NCI-H345 treated with DMSO at 0.1 percent for 48 hours (cell line): Measurements from ENCODE around the gene KDM4C.
"Not testable (repeated sequence)": the region's sequence is repeated elsewhere in the genome, so short reads cannot be mapped to it uniquely, and the experiment has no call there.

Experiments
- DNase-seq: peaks from one replicate; lab custom pipeline; 2025; ENCODE audit not compliant: unreplicated experiment; lab: John Stamatoyannopoulos, UW

The KDM4C gene

DNA sequence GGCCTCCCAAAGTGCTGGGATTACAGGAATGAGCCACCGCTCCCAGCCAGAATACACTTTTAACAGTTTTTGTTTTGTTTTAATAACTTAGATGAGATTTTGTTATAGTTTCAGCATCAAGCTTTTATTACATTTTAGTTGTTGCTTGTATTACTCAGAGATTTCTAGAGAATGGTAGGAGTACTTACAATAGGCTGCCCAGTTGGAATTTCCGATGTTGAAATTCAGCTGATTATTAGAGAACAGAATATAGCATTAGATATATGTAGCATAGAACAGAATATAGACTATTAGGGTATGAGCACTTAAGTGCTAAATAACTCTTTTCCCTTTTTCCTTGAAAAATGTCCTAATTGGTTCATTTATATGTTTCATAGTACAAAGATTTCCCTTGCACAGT lies 6.2 kb downstream of the KDM4C start:
- no peak for DNase-seq

- DNase-seq = no peak
These were observed 6.8 kb downstream of the KDM4C start for GRCh38 chr9:6764523-6764922.

DNA sequence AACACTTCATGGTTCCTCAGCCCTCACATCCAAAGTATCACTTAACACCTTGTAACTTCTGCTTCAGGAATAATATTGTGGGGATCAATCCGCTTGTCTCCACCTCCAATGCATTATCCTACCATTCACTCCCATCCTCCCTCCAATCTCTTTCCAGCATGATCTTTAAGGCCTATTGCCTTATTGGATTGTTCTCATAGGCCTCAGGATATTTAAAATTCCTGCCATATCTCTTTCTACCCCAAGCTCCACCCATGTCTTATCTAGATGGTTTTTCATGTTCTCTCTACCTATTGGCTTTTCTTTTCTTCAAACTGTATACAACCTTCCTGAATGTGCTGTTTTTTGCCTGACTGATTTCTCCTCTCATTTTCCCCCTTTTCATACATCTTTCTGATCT lies 7.2 kb downstream of the KDM4C start:
- DNase-seq = no peak

- DNase-seq = no peak
These were observed 7.6 kb downstream of the KDM4C start for GRCh38 chr9:6765396-6765795.

DNA sequence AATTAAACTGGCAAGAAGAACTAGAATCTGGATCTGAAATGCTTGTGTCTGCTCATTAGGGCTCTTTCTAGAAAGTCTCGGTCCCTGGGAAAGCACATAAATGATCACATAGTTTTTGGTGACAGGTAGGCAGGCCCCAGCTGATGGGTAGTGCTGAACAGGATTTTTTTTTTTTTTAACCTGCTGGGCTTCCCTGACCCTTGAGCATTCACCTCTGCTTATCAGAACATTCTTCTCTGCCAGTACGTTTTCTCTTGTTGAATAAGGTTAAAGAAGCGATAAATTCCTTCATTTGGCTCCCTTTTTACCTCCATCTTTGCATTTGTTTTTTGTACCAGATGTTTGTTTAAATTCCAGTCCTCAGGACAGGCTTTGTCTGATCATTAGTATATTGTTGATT lies 8.8 kb downstream of the KDM4C start:
- no peak for DNase-seq

DNA sequence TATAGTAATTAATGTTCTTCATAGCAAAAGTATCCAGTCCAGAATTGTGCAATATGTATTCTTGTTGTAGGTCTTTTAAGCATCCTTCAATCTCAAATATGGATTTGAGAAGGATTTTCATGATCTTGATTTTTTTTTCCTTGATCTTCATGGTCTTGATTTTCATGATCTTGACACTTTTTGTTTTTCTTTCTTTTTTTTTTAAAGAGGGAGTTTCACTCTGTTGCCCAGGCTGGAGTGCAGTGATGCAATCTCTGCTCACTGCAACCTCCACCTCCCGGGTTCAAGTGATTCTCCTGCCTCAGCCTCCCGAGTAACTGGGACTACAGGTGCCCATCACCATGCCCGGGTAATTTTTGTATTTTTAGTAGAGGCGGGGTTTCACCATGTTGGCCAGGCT lies 10.8 kb downstream of the KDM4C start:
- not testable (repeated sequence) for DNase-seq

- DNase-seq = no peak
These were observed 13.9 kb downstream of the KDM4C start for GRCh38 chr9:6771722-6772121.

GRCh38 chr9:6777213-6777902 lies 19.6 kb downstream of the KDM4C start:
- DNase-seq = no peak

GRCh38 chr9:6779417-6780241 lies 21.9 kb downstream of the KDM4C start:
- DNase-seq = no peak

- no peak for DNase-seq
These were observed 22.9 kb downstream of the KDM4C start for GRCh38 chr9:6780690-6781089.

DNA sequence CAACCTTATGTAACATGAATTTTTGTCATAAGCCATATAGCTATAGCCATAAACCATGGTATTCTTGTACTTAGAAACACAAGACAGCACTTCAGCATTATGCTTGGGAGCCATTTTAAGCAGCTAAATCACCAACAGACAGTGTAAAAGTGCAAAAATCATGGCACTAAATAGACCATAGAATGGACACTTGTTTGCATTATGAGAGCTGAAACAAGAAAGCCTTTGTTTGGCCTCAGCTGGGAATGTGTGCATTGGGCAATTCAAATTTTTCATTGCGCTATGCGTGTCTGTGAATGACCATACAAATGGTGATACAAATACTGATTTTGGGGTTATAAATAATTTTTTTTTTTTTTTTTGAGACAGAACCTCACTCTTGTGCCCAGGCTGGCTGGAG lies 23.7 kb downstream of the KDM4C start:
- DNase-seq = no peak

DNA sequence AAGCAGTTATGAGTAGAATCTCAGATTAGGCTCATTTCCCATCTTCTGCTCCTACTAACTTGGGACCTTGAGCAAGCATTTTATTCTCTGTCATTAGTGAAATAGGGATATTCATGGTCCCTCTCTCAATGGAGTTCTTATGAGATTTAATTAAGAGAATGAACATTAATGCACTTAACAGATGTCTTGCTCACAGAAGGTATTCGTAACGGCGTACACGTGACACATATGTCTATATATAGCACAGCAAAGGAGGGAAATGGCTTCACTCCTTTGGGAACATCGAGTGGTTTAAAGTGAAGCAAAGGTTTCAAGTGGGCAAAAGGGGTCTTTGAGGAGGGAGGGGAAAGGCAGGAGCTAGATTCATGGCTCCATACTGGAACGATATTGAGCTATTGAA lies 24.6 kb downstream of the KDM4C start:
- no peak for DNase-seq

DNA sequence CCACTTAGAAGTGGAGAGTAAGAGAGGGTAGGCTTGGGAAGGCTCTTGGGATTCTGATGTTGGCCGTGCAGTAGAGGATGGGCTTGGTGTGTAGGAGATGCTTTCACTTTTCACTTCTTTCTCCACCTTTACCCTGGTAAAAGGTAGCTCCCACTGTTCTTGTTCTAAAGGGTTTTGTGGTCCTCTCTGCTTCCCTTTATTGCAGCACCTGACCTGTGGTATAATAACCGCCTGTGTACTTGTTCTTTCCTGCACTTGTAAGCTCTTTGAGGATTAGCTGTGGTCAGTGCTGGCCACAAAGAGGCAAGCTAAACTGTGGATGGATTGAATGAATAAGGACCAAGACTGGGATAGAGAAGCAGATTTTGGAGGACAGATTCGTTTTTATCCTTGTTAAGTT lies 25.2 kb downstream of the KDM4C start:
- DNase-seq = no peak

- no peak for DNase-seq
These were observed 26.0 kb downstream of the KDM4C start for GRCh38 chr9:6783753-6784152.

DNA sequence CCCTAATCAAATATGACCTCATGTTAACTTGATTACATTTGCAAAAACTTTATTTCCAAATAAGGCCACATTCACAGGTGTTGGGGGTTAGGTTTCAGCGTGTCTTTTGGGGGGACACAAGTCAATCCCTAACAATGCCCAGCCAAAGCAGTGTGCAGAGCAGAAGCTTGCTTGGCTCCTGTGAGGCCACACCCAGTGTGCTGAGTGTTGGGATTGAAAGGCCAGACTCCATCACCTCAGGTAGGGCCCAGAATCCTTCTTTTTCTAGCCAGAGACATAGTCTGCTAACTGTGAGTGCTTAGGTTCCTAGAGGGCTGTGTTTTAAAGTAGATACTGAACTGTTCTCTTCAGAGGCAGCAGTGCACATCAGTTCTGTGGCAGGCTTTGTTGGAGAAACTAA lies 27.9 kb downstream of the KDM4C start:
- DNase-seq = no peak

DNA sequence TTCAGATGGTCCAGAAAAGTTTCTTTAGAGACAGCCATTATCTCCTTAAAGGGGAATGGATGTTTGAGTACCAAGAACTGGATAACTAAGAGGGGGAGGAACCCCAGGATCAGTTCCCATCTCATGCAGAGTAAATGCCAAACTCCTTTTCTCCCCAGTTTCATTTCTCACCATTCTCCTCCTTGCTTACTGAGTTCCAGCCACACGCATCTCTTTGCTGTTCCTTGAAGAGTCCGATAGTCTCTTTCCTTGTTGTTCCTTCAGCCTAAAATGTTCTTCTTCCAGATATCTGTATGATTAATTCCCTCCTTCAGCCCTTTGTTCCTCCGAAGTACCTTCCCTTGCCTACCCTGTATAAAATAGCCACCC lies 30.0 kb downstream of the KDM4C start:
- DNase-seq = no peak

DNA sequence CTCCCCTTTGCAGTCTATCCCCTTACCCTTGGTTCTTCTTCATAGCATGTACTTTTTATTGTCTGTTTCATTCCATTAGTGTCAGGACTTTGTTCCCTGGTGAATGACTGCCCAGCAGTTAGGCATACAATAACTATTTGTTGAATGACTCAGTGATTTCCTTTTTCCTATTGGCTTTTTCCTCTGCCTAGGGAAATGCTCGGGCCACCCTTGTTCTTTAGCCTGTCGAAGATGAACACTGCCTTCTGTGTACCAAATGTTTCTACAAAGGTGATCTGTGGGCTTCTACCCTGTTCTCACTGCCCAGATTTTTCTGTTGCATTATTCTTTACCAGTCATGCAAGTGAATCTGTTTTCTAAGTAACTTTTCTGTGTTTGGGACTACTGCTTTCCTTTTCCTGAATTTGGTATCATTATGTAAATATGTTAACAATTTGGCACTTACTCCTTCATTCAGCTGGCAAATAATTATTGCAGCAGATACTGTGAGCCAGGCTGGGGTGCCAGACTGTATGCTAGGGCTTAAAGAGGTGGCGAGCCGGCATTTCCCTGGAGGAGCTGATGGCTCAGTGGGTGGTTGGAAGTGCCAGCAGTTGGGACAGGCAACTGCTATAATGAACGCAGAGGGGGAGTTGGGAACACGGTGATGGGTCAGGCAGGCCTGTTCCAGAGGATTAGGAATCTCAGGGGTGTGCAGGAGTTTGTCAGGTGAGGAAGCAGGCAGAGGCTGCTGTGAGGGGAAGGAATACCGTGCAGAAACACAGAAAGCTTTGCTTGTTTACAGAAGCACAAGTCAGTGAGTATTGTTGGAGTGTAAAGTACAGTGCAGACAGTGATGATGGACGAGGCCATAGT lies 30.6 kb downstream of the KDM4C start:
- DNase-seq = no peak

- DNase-seq = not testable (repeated sequence)
These were observed 31.2 kb downstream of the KDM4C start for GRCh38 chr9:6789017-6789338.

- DNase-seq = no peak
These were observed 33.1 kb downstream of the KDM4C start for GRCh38 chr9:6790866-6791265.

GRCh38 chr9:6793203-6793602 lies 35.4 kb downstream of the KDM4C start:
- DNase-seq = no peak

DNA sequence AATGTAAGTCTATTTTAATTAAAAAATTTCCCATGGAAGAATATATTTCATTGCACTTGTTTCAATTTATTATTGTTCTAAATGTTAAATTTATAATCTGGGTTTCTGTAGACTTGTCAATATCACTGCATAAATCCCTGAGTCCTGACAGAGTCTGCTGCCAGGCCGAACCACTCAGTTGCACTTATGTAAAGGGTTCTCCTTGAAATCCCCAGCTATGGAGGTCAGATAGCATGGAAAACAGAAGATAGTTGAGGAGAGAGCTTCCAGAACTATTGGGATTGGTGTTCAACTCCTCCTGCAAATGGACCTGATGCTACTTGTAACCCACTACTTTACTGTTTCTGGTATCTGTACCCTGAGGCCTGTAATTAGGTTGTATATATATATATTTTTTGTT lies 37.2 kb downstream of the KDM4C start:
- DNase-seq = no peak

DNA sequence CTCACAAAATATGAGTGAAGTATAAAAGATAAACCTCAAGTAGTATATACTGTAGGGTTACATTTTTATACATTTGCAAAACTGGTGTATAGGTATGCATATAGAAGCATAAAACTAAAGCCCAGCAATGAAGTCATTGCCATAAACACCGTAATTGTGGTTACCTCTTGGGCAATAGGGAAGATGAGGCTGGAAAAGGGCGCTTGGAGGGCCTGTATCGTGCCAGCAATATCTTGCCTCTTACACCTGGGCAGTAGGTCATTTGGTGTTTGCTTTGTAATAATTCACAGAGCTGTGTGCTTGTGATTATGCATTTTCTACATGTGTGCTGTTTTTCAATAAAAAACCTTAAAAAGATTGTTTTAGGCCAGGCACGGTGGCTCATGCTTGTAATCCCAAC lies 45.2 kb downstream of the KDM4C start:
- no peak for DNase-seq
